GM21737 (cell line): Measurements from ENCODE around the gene USH2A.
"Not testable (repeated sequence)": the region's sequence is repeated elsewhere in the genome, so short reads cannot be mapped to it uniquely, and the experiment has no call there.

Source experiments
- ATAC-seq: cut with Tn5 transposase; IDR thresholded peaks from one replicate; pipeline ENCODE4 v1.9.1; 2021; ENCODE audit warnings: mild to moderate bottlenecking, moderate library complexity; ENCODE audit not compliant: unreplicated experiment

USH2A gene

DNA sequence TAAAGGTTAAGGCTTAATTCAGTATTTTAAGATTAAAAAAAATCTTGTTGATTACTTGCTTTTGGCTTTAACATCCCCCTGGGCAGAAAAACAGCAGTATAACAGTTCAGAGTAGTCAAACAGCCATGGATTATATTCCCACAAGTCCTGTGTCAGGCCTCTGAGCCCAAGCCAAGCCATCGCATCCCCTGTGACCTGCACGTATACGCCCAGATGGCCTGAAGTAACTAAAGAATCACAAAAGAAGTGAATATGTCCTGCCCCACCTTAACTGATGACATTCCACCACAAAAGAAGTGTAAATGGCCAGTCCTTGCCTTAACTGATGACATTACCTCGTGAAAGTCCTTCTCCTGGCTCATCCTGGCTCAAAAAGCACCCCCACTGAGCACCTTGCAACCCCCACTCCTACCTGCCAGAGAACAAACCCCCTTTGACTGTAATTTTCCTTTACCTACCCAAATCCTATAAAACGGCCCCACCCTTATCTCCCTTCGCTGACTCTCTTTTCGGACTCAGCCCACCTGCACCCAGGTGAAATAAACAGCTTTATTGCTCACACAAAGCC lies 277.7 kb downstream of the USH2A start:
- not testable (repeated sequence) for ATAC-seq

DNA sequence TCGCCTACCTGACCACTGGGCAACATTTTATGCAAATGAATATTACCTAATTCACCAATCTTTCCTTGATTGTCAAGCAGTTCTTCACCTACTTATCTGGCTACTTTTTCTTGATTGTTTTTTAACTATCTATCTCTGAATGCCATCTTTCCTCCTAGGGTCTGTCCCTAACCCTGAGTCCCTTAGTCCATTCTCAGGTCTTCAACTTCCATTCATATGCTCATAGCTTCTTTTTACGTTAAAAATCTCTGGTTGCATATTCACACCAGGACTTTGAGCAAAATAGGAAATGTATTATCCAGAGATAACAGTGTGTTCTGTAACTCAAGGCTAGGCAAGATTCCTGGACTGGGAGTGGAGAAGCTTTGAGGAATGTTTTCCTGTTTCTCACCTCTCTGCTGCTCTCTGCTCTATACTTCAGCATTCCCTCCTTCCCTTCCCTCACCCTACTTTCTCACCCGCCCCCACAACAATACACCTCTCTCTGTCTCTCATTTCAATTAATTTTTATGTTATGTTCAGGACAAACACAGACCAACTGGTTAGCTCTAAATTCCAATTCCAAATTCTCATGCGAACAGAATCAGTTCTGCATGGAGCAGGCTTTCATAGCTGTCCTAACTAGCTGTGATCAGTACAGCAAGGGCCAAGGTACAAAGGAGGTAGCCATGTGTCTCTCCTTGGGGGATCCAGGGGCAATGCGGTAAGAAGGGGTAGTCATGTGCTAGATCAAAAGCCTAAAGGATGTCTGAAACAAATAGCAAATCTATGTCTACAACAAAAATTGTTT lies 278.4 kb downstream of the USH2A start:
- ATAC-seq, result no peak

DNA sequence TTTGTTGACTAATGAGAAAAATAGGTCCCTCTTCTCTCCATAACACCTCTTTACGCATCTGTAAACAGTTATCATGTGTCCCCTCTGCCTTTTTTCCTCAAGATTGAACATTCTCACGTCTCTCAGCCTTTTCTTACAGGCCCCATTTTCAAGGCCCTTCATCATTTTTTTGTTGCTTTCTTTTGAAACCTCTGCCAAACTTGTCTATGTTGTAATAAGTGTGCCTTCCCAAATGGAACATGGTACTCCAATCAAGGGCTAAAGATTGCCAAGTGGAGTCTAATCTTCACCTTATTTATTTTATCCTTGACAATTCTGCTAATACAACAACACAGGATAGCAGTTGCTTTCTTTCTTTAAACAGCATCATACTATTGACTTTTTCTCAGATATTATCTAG lies 280.3 kb downstream of the USH2A start:
- no peak for ATAC-seq

DNA sequence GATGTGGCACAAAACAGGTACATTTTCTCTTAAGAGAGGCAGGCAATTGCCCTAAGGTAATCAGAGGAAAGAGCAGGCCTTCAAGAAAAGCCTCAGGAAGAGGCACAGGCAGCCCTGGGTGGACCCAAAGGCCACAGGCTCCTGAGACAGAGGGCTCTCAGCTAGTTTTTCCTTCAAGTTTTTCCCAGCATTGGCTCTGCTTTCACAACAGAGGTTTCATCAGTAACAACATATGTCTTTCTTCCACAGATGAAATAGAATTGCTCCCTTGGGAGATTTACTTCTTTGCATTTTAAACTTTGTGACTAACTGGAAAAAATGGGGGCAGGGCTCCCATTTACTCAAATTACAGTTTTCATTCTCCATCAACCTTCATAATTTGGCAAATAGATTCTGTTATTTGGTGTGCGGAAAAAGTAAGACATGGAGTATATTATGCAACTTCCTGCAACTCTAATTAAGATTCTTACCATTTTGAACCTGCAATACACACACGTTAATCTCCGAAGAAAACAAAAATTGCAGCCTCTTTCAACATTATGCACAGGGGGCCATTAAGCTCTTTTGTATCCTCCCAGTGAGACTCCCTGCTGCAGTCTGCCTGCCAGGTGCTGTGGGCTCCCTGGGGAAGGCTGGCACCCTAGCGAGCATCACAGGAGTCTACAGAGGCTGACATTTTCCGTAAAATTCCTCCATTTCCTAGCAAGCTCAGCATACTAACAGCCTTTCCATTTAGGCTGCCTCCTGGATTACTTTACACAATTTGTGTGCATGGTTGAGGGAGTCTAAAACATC lies 282.3 kb downstream of the USH2A start:
- no peak for ATAC-seq

DNA sequence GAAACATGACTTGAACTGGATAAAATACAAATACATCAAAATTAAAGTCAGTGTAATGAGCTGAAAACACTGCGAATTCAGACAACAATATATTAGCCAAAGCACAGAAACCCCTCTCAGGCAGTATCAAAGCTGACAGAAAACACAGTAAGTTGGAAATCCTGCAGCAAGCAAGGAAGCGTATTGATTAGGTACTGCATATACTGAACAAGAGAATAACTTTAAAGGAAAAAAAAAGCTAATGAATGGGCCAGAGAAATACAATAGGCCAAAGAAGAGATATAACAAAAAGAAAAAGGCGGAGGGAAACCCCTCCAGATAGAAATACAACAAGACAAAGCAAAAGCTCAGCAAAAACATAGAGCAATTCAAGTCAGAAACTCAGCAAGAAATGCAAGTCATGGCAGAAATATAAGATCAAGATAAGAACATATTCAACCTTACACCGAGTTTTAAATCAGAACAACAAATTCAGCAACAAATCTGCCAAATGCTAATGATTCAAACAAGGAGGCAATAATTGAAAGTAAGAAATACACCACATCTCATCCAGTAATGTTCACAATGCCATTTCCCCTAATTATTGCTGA lies 299.0 kb downstream of the USH2A start:
- no peak for ATAC-seq

DNA sequence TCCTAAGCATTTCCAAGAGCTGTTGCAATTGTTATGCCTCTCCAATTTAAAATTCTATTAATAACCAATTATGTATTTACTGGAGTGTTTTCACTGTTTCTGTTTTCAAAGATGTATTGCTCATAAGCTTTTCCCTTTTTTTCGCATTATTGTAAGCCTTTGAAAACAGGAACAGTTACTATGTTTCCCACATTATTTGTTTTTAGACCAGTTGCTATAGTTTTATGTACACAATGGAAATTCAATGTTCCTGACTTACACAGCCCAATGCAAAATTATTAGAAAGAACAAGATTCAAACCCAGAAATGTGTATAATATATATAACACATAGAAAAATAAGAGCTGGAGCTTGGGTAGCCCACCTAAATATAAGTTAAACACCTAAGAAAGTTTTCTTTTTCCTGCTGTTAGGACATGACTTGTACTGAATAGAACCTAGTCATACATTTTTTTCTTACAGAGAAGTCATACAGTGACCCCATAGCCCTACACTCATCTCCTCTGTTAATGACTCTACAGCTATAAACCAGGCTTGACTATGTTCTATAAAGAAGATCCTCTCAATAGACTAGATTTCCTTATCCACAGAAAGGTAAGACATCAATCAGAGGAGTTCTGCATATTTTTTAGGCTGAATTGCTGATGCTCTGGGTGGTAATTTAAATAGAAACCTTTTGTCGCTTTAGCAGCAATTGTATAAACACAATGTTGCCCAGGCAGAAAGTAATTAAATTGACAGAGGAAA lies 299.6 kb downstream of the USH2A start:
- ATAC-seq, result no peak

DNA sequence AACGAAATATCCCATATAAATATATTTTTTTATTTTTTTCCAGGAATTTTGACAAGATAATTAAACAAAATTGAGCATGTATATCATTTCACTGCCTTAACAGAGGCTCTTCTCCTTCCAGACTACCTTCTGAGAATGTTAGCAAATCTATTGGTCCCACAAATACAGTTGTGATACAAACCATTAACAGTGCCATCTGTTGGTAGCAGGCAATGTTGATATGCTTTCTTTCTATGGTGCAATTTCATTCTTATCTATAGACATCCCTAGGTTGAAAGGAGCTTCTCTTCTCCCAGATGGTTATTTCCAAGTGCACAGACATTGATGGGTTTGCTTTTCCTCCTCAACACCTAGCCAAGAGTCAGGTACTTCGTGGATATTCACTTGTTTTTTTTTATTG lies 303.6 kb downstream of the USH2A start:
- no peak for ATAC-seq

DNA sequence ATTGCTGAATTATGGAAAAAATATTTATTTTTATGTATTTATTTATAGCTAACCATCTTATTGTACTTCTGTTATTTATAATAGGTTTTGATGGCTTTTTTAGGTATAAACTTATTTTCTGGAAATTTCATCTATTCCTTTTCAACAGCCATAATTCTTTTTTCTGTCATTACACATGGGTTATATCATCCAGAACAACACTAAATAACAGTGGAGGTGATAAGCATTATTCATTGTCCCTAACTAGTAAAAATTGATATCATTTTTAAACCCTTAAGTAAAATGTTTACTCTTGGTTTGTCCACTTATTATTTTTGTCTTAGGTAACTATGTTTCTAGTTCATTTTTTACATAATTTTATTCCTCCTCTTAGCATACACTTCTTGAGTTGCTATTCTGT lies 309.1 kb downstream of the USH2A start:
- no peak for ATAC-seq

DNA sequence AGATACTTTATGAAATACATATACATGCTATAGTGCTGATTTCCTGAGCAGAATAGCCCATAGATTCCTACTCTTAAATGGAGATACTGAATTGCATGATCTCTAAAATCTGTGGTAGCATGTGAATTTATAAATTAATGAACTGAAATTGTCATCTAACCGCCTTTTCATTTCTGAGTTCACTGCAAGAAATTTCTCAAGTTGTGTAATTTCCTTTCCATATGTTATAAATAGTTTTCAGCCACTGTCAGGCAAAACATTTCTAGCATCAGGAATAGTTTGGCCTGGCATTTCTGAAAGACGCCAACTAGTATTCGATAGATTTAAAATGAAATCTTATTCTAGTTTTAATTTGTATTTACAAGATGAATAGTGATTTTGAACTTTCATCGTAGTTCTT lies 310.1 kb downstream of the USH2A start:
- no peak for ATAC-seq

DNA sequence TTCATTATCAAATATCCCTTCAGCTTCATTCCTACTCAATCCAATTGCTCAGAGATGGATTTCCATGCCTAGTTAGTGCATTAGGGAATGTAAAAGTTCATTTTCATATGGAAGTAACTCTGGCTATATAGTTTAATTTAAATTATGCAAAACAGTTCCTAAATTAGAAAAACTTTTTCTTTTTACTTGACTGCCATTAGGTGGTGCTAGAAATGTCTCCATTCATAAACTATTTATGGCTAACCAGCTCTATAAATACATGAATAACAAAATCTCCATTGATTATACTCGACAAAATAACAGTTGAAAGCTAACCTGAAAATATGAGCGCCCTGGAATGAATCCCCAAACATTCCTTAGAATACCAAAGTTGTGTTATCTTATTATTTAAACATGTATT lies 311.4 kb downstream of the USH2A start:
- no peak for ATAC-seq

DNA sequence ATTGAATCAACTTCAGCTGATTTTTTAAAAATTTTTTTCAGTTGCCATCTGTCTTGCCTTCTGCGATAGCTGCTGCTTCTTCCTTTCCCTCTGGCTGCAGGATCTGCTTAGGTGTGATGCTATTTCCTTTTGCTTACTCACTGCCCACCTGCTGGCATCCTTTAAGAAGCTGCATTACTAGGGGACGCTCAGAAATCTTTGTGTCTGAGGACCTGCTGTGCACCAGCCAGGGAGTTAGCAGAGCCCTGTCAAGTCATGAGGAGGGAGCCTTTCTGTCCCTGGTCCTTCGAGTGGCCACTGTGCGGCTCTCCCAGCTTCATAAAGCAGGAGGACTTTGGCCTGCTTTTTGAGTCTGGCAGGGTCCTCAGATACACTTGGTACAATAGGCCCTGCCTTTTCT lies 327.8 kb downstream of the USH2A start:
- ATAC-seq, result no peak

DNA sequence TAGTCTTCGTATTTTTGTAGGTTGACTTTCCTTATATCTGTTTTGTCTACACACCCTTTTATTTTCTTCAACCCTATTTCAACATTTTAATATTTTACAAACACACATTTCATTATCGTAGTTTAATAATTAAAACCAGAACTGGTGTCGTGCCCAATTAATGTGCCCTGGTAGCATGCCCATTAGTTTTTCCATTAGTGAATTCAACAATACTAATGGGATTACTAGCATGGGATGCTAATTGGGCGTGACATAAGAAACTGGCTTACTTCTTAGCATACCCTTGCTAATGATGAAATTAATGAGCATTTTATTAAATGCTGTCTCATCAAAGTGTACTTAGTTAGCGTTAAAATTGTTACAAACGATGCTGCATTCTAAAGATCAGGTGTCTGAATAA lies 332.7 kb downstream of the USH2A start:
- no peak for ATAC-seq

DNA sequence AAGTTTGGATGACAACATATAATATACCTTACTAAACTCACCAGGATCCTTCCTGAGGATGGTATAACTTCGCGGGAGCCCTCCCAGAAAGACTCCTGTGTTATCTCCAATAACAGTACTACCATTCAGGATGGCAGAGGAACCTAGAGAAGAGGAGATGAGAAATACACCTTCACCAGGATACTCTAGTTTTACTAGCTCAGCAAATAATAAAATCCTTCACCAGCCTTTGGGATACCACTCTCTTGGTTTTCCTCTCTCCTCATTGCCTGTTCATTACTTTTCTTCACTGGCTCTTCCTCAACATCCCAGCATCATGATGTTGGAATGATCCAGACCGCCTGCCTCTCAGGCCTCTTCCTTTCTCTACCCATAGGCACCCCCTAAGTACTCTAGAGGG lies 336.6 kb downstream of the USH2A start:
- ATAC-seq, result no peak

DNA sequence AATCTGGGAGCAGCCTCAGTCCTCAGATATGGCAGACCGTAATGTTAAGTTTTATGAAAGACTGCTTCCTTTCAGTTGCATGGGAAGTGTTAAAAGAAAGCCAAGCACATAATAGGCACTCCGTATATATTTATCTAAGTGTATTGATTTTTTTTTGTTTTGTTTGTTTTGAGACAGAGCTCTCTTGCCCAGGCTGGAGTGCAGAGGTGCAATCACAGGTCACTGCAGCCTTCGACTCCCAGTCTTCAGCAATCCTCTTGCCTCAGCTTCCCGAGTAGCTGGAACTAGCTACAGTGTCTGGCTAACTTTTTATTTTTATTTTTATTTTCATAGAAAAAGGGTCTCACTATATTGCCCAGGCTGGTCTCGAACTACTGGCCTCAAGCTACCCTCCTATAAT lies 341.8 kb downstream of the USH2A start:
- ATAC-seq, result no peak

DNA sequence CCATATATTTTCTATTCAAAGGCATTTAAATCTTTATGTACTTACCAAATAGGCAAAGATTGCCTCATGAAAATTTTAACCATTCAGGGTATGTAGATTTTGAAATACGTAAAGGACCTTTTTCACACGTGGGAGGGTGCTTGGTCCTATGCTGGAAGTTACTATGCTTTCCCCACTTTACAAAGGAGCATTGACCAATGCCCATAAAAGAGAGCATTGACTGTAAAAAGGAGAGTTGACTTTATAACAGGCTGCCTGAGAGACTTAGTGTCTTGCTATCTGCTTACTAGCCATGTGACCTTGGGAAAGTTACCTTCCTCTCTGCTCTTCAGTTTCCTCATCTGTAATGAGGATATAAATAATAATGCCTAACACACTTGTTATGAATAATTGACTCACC lies 346.5 kb downstream of the USH2A start:
- ATAC-seq, result no peak

DNA sequence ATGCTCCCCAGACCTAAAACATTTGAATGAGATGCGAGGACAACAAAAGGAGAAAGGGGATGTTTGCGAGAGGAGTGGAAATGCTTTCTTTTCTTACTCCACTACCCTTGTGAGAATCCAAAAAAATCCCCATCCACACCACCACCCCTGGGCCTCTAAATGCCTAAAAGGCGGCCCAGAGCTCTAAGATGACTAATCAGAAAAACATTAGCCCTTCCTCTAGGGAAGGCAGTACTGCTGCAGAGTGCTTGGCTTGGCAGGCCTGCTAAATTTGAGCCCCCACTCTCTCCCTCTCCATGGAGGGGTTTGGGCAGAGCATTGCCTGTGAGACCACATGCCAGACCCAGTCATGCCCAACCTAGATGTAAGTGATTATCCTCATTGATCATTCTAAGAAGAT lies 347.9 kb downstream of the USH2A start:
- ATAC-seq, result no peak

DNA sequence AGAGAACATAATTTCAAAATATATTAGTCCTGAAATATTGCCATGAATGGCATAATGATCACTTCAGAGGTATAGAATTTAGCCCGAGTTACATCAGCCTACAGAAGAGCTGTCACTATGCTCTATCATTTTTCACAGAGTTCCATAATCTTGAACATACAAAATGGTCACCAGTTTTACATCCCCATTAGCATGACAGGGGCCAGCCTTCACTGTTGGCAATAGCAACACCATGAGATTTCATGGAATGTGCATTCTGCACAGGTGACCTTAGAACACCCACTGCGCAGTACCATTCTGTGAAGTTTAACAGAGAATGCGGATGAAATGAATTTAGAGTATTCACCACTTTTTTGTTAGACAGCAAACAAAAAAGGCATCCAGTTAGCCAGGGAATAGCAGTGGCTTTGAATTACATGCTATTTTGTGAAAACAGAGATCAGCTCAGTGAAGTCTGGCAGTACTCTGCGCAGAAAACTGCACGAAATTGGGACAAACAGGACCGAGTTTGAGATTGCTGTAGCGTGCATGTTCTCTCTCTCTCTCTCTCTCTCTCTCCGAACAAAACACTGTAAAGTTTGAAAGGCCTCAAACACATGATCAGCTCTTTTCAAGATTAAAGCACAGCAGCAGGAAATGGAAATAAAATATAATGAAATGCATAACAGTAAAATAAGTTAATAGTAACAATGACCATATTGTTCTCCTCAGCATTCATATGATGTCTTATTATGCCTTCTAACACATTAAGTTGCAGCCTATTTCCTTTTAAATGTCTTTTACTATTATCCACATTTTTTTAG lies 349.3 kb downstream of the USH2A start:
- ATAC-seq, result no peak

DNA sequence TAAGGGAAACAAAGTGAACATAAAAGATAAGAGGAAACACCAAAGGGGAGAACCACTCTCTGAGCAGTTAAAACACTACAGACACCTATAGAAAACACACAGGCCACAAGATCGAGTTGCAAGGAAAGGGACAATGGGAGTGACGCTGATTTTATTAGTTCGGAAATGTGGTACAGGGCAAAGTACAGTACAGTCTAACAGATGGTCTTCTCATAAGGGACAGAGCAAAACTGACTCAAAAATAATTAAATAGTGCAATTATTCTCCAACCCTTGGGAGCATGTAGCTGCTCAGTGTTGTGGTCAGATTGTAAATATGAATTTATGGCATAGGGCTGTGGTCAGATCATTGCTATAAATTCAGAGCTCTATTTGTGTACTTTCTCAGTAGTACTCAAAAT lies 352.0 kb downstream of the USH2A start:
- no peak for ATAC-seq

DNA sequence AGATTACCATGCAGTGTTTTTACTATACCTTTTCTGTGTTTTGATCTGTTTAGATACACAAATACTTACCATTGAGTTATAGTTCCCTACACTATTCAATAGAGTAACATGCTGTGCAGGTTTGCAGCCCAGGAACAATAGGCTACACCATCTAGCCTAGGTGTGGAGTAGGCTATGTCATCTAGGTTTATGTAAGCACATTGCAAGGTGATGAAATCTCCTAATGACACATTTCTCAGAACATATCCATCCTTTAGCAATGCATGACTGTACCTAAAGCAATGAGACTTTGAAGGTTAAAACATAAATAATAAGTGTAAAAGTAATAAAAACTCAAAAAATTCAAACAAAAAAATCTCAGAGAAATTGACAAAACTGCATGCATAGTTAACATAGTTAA lies 358.6 kb downstream of the USH2A start:
- no peak for ATAC-seq

DNA sequence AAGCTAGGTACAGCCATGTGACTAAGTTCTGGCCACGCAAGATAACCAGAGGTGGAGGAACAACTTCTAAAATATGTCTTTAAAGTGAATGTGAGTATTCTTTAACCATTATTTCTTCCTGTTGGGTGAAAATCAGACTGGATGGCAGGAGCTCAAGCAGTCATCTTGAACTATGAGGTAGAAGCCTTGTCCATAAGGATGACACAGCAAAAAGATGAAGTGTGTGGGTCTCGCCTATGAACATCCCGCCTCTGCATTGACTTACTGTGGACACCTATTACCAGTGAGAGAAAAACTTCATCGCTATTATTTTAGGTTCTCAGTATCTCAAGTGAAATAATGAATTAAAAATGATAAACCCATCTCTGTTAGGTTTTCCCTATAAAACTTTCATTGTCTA lies 365.3 kb downstream of the USH2A start:
- no peak for ATAC-seq
